Stimulated activated CD4-positive, alpha-beta T cell treated with anti-CD3 and anti-CD28 coated beads, TNF-alpha, amount 100 ng/mL, for 48 hours (primary cell): Measurements from ENCODE around the gene CMIP.
"Not testable (repeated sequence)": the region's sequence is repeated elsewhere in the genome, so short reads cannot be mapped to it uniquely, and the experiment has no call there.

Source experiments
- DNase-seq, 3 donors: peaks; one replicate each; pipeline ENCODE4 v3.0.0-alpha.2; 2020; ENCODE audit warnings: low read depth in 3 of 3

CMIP gene

GRCh38 chr16:81568749-81569087, 124.1 kb downstream of the CMIP start:
- no peak for DNase-seq

GRCh38 chr16:81569361-81570034, 124.9 kb downstream of the CMIP start:
- no peak for DNase-seq

- DNase-seq: no peak
Observed at GRCh38 chr16:81570151-81570846, 125.7 kb downstream of the CMIP start.

DNA sequence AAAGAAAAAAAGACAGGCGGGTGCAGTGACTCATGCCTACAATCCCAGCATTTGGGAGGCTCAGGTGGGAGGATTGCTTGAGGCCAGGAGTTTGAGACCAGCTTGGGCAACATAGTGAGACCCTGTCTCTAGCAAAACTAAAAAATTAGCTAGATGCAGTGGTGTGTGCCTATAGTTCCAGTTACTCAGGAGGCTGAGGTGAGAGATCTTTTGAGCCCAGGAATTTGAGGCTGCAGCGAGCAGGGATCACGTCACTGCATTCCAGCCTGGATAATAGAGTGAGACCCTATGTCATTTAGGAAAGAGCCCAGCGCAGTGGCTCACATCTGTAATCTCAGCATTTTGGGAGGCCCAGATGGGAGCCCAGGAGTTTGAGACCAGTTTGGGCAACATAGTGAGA, 126.6 kb downstream of the CMIP start:
- DNase-seq: no peak

- no peak for DNase-seq
Observed at GRCh38 chr16:81571592-81572385, 127.2 kb downstream of the CMIP start.

DNA sequence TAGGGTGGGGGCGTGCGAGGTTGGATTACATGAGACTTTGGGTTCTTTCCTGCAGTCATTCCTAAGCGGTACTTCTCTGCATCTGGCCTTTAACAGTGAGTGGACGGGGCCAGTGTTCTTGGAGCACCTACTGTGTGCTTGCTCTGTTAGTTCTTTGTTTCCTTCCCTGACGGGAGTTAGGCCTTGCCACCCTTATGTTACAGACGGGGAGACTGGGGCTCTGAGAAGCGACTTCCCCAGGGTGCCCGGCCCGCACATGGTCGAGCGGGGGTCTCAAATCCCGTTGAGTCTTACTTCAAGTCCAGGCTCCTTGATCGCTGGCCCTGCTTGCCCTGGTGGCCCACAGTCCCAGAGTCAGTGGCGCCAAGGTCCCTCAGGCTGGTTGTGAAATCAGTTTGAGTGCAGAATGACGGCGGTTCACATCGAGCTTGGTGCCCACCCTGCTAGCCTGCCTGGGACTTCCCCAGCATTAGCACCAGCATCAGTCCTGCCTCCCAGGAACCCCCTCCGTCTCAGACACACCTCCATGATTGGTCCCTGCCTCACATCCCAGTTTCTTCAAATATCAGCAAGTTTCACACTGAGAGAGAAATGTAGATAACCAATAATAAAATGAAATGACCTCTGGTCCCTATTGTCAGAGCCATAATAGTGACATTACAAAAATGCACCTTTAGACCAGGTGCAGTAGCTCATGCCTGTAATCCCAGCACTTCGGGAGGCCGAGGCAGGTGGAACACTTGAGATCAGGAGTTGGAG, 128.0 kb downstream of the CMIP start:
- DNase-seq: no peak

- DNase-seq: no peak
Observed at GRCh38 chr16:81573533-81574020, 129.0 kb downstream of the CMIP start.

- no peak for DNase-seq
Observed at GRCh38 chr16:81574168-81574567, 129.6 kb downstream of the CMIP start.

DNA sequence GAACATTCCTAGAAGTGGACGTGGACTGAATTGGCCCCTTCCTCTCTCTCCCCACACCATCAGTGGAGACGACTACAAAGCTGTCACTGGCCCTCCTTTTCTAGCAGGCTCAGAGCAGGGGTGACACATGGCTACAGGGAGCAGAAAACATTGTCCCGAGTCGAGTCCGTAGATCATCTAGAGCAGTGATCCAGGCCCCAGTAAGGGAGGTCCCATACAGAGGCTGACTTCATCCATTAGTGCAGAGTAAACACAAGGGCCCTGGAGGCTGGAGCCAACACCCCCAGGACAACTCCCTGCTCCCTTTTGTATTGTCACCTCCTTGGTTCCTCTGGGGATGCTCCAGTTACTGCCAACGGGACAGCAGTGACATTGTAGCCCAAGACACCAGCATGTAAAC, 130.7 kb downstream of the CMIP start:
- no peak for DNase-seq

DNA sequence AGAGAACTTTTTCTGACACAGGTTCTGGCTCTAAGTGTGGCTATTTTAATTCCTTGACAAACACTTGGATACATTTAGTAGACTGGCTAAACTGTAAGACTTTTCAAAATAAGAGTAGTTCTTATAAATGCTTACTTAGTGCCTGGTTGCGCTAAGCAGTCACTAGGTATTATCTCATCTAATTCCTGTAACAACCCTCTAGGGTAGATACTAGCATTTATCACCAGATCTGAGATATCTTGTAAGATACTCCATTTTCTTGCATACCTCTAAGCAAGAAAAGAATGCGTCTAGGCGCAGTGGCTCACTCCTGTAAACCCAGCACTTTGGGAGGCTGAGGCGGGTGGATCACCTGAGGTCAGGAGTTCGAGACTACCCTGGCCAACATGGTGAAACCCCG, 131.2 kb downstream of the CMIP start:
- DNase-seq: no peak

GRCh38 chr16:81576696-81577095, 132.1 kb downstream of the CMIP start:
- no peak for DNase-seq

DNA sequence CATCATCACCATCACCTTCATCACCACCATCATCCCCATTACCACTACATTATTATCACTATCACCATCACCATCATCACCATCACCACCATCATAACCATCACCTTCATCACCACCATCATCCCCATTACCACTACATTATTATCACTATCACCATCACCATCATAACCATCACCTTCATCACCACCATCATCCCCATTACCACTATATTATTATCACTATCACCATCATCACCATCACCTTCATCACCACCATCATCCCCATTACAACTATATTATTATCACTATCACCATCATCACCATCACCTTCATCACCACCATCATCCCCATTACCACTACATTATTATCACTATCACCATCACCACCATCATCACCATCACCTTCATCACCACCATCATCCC, 132.7 kb downstream of the CMIP start:
- not testable (repeated sequence) for DNase-seq

GRCh38 chr16:81578076-81578475, 133.5 kb downstream of the CMIP start:
- no peak for DNase-seq

DNA sequence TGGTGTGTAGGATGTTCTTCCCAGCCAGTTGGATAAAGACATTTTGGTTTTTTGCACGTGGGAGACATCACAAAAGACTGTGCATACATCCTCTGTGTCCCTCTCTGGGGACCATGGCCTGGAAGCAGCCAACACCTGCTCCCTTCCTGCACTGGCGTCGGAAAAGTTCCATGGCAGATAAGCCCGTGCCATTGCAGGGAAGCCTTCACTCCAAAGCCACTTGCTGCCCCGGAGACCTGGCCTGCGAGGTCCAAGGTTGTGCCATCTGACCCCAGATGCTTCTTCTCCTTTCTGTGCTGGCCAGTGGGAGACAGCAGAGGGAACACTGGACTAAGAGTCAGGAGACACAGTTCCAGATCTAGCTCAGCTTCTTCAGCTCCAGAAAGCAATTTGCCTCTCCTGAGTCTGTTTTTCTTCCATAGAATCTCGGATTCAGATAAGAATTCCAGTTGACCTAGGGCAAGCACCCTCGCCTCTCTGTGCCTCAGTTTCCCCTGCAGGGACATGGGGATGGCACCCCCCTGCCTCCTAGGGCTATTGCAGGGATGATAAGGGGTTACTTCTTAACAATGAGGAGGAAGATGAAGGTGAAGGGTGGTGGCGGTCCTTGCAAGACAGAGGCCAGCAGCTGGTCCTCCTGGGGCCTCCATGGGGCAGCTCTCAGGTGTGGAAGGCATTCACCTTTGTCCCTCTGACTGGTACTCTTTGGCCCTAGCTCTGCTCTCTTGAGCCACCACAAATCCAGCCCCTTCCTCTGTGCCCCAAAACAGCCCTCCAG, 134.2 kb downstream of the CMIP start:
- DNase-seq: no peak

GRCh38 chr16:81581107-81581506, 136.5 kb downstream of the CMIP start:
- DNase-seq: no peak

- no peak for DNase-seq
Observed at GRCh38 chr16:81582655-81583441, 138.2 kb downstream of the CMIP start.

DNA sequence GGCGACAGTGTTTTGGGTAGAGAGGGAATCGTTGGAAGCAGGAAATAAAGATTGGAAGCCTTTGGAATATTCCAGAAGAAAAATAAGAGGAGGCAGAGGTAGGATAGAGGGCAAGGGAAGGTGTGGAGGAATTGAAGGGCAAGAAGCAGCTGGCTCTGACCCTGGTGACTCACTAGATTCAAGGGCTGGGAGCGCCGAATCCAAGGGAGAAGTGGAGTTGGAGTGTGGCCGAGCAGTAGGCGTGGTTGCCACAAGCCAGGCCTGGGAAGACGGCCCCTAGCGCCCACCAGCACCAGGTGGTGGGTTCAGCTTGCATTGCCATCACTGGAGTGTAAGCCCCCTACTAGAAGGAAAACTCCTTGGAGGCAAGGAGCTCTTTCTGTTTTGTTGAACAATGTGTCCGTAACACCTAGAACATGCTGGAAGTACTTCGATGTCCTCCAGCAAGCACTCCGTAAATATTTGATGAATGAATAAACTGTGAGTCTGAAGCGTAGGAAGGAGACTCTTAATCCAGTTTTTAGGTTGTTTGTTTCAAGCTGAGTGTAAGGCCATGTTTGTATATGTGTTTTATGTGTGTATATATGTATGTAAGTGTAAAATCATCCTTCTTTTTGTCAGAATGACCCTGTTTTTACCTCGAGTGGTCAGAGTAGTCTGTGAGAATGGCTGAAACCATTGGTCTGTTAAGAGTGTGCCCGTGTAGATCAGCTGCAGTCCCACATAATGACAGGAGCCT, 139.5 kb downstream of the CMIP start:
- DNase-seq: no peak

DNA sequence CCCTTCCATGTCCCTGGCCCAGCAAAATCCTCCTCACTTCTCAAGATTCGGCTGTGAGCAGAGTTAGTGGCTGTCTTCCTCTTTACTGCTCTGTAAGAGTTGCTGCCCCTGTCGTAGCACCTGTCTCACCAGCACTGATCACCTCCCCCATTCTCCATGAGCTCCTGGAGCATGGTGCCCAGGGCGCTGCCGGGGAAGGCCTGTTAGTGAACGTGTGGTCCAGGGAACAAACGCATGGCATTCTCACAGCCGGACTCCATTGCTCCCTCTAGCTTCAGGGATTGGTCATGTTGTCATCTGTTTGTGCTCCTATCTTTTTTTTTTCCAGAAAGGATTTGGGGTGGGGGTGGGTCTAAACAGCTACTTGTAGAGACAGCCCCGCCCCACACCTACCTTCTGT, 141.2 kb downstream of the CMIP start:
- no peak for DNase-seq

GRCh38 chr16:81586417-81586816, 141.8 kb downstream of the CMIP start:
- DNase-seq: no peak
